DMS79 treated with DMSO at 0.1 percent for 48 hours (cell line): Measurements from ENCODE around the gene DIAPH2.
"Not testable (repeated sequence)": the region's sequence is repeated elsewhere in the genome, so short reads cannot be mapped to it uniquely, and the experiment has no call there.

Experiments used
- DNase-seq: peaks from one replicate; lab custom pipeline; 2025; lab: John Stamatoyannopoulos, UW

The DIAPH2 gene

DNA sequence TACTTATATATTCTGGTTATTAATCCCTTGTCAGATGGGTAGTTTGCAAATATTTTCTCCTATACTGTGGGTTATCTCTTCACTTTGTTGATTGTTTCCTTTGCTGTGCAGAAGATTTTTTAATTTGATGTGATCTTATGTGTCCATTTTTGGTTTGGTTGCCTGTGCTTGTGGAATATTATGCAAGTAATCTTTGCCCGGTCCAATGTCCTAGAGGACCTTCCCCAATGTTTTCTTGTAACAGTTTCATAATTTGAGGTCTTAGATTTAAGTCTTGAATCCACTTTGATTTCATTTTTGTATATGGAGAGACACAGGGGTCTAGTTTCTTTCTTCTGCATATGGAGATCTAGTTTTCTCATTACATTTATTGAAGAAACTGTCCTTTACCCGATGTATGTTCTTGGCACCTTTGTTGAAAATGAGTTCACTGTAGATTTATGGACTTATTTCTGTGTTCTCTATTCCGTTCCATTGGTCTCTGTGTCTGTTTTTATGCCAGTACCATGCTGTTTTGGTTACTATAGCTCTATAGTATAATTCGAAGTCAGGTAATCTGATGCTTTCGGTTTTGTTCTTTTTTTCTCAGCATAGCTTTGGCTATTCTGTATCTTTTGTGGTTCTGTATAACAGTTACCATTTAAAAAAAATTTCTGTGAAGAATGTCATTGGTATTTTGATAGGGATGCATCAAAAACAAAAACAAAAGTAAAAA, 34.7 kb downstream of the DIAPH2 start:
- DNase-seq, result no peak

DNA sequence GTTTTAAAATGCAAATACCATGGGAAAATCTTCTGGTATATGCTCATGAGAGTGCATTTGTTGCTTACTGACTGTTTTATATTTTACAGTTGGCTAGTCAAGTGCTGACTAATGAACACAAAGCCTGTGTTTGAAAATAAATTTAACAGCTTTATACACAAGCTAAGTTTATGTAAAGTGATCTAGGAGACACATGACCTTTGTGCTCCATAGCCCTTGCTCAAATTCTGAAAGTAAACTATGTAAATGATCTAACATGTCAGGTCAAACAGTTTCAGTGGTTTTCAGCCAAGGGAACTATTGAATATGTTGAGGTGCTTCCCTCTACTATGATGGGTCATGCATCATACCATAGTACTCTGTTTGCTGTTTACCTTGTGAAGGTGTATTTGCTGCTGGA, 36.7 kb downstream of the DIAPH2 start:
- no peak for DNase-seq

- no peak for DNase-seq
These were observed 38.1 kb downstream of the DIAPH2 start for GRCh38 chrX:96722781-96723180.

GRCh38 chrX:96729053-96729452, 44.4 kb downstream of the DIAPH2 start:
- DNase-seq, result no peak

- no peak for DNase-seq
These were observed 45.4 kb downstream of the DIAPH2 start for GRCh38 chrX:96729868-96730643.

GRCh38 chrX:96731000-96731399, 46.4 kb downstream of the DIAPH2 start:
- not testable (repeated sequence) for DNase-seq

DNA sequence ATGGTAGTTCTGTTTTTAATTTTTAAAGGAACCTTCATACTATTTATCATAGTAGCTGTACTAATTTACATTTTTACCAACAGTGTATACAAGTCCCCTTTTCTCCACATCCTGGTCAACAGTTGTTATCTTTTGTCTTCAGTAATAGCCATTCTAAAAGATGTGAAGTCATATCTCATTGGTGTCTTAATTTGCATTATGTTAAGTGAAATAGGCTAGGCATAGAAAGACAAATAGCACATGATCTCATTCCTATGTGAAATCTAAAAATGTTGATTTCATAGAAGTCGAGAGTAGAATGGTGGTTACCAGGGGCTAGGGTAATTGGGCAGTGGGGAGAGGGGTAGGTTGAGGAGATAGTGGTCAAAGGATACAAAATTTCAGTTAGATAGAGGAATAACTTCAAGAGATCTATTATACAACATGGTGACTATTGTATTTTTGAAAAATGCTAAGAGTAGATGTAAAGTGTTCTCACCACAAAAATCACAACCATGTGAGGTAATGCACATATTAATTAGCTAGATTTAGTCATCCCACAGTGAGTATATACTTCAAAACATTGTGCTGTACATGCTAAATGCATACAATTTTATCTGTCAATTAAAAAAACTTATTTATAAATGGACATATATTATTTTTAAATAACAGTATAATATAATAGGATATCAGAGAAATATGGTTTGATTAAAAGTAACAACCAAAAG, 58.9 kb downstream of the DIAPH2 start:
- DNase-seq, result no peak

DNA sequence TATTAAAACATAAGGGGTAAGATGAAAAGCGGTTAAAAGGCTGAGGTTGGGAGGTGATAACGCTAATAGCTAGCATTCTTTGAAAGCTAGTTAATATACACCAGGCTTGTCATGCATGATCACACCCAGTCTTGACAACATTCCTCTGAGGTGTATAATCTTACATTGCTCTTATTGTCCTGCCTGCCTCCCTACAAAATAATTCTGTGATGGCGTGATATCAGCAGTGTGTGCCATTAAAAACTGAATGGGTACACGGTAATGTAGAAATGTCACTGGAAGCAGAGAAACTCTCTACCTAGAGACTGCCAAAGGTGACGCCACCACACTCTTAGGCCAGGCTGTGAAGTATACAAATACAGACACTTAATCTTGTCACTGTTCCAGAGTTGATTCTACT, 68.1 kb downstream of the DIAPH2 start:
- no peak for DNase-seq

DNA sequence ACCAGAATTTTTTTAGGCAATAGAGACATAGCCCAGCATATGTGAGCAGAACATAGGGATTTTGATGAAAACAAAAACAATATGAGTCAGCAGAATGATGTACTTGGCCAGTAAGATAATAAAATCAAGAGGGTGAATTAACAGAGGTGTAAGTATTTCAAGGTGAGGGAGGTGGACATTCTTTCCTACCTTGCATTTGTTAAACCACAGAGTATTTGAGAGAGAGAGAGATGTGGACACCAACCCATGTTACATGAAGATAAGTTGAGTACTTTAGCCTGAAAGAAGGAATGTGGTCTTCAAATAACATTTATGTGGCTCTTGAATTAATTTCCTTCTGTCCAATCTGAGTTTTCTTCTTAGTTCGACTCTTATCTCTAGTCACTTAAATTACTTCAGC, 68.6 kb downstream of the DIAPH2 start:
- DNase-seq, result no peak

GRCh38 chrX:96756491-96756890, 71.8 kb downstream of the DIAPH2 start:
- no peak for DNase-seq

- no peak for DNase-seq
These were observed 76.9 kb downstream of the DIAPH2 start for GRCh38 chrX:96761566-96761965.

- no peak for DNase-seq
These were observed 79.0 kb downstream of the DIAPH2 start for GRCh38 chrX:96763608-96764007.

- no peak for DNase-seq
These were observed 80.2 kb downstream of the DIAPH2 start for GRCh38 chrX:96764864-96765263.

- no peak for DNase-seq
These were observed 85.7 kb downstream of the DIAPH2 start for GRCh38 chrX:96770315-96770714.

GRCh38 chrX:96771486-96771885, 86.8 kb downstream of the DIAPH2 start:
- no peak for DNase-seq

- no peak for DNase-seq
These were observed 89.5 kb downstream of the DIAPH2 start for GRCh38 chrX:96774116-96774515.

GRCh38 chrX:96776966-96777365, 92.3 kb downstream of the DIAPH2 start:
- no peak for DNase-seq

DNA sequence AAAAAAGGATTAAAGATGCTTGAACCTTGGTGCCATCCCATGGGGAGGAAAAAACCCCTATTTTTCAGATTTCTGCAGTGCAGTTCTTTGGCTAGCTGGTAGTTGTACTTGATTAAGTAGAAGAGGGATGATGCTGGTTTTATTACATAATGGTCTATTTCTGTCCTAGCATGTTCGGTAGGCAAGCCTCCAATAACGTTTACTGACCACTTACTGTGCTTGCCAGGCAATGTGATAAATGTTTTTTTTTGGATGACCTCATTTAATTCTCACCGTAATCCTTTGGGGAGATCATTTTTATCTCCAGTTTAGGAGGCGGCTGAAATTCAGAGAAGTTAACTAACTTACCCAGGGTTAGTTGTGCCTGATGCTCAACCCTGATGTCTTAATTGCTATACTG, 106.9 kb downstream of the DIAPH2 start:
- DNase-seq, result no peak

DNA sequence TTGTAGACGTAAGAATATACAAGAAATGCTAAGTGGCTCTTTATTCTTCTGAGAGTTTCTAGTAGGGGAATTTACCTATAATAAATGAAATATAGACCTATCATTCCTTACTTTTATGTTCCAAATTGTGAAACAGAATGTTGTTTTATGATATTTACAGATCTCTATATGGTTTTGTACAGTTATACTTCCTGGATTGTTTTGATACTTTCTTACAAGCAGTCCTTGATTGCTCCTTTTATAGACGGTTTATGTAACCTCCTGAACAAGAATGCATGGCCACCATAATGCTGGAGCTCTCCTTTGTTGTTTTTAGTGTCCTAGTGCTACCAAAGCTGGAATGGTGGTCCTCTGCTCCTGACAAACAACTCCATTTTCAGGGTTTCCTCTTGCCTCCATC, 107.4 kb downstream of the DIAPH2 start:
- no peak for DNase-seq

DNA sequence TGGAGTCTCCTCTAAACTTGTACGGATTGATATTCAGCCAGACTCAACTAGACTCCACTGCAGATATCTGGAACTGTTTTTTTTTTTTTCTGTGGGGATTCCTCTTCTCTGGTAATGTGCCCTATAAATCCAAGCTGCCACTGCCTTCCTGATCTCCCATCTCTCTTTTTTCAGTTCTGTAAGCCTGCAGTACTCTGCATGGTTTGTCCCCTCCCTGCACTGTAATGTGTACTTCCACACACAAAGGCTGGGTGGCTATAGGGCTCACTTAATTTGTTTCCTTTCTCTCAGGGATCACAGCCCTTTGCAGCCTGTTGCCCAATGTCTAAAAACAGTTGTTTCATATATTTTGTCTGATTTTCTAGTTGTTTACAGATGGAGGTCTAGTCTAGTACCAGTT, 114.3 kb downstream of the DIAPH2 start:
- DNase-seq, result no peak

DNA sequence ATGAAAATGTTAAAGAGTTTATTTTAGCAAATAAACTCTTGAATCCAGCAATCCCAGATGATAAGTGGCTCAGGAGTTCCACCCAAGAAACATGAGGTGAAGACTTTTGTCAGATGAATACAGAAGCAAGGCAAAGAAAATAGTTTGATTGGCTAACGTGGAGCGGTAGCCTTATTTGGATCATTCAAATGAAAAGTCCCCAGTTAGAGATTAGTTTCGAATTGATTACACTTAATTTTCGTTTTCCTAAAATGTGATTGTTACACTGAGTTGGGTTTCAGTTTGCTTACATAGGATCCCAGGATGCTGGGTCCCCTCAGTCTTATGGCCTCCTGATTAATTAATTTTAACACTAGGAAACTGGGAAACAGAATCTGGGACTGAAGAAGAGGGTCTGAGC, 122.7 kb downstream of the DIAPH2 start:
- DNase-seq, result no peak

DNA sequence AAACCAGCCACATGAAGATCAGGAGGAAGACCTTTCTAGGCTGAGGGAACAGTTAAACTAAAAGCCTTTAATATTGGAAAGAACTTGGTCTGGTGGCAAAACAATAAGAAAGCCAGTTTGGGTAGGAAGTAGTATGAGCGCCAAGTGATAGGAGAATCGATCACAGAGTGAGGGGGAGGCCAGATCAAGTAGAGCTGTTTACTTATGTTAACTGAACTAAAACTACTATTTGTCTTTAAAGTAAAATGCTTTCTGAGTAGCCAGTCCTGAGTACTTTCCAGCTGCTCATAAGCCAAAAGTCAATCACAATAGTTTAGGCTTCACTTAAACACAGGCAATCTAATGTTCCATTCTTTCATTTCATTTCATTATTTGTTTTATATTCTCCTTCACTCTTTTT, 136.3 kb downstream of the DIAPH2 start:
- DNase-seq, result no peak

DNA sequence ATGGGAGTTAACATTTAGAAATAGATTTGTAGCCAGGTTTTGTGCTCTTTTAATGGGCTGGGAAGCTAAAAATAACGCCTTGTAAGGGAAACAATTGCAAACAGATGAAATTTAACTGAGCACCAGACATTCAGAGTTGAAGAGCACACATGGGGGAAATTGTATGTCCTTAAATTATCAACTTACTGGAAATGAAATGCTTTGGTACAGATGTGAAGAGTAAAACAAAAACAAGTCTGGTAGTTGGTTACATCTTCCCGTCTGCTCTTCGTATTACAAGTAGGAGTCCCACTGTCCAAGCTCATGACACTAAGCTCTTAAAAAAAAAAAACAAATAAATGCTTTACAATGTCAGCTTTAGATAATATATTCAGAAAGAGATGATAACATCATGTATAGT, 139.5 kb downstream of the DIAPH2 start:
- no peak for DNase-seq
